DLD1 (cell line): ENCODE data around the gene ITIH4.

Experiments used
- in situ Hi-C: cut with HindIII; loops from 2 replicates; pipeline ENCODE4 v1.10.0; 2017; ENCODE audit warnings: low sequenced_read_pairs

The ITIH4 gene

DNA sequence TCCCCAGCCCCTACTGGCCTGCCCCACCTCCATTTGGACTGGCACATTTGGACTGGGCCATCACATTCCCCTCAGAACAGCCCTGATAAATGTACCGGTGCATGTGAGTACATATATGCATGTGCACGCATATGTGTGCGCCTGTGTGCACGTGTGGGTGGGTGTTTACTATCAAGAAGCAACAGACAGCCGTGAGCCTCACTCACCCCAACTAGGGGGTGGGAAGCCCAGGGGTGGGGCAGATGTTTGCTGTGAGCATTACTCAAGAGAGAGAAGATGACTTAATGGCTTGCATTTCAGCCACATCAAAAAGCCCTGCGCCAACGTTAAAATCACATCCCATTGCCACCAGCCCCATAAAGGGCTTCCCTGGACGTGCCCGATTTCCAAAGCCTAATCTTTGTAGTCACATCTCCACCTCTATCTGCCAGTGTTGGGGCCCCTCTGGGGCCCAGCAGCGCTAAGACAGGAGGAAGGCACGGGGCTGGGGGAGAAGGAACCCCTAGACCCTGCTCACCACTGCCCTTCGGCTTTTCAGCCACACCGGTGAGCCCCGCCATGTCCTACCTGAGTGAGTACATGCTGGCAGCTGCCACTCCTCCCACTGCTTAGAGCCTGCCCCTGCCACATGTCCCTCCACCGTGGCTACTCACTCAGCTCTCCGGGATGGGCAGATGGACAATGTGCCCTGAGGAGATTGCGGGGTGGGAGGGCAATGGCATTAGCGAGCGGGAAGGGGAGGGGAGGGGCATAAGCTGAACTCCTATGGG is 25.0 kb downstream of the ITIH4 start:
- in situ Hi-C loops = no loop called here

GRCh38 chr3:52801839-52802238 is 28.6 kb downstream of the ITIH4 start:
- in situ Hi-C loops = no loop called here

DNA sequence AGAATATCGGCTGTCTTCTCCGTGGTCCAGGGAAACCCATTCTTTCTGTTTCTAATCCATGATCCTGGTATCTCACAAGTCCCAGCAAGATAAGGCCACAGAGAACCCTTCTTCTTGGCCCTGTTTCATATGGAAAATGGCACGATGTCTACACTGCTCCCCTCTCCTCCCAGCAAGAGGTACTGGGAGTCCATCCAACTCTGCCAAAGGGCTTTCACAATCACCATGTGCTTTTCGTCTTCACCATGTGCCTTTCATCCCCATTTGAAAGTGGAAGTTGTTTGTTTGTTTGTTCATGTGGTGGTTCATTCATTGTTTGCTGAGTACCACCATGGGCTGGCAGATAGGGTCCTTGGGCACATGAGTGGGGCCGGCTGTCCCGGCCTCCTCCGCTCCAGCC is 30.4 kb downstream of the ITIH4 start:
- in situ Hi-C loops = no loop called here

DNA sequence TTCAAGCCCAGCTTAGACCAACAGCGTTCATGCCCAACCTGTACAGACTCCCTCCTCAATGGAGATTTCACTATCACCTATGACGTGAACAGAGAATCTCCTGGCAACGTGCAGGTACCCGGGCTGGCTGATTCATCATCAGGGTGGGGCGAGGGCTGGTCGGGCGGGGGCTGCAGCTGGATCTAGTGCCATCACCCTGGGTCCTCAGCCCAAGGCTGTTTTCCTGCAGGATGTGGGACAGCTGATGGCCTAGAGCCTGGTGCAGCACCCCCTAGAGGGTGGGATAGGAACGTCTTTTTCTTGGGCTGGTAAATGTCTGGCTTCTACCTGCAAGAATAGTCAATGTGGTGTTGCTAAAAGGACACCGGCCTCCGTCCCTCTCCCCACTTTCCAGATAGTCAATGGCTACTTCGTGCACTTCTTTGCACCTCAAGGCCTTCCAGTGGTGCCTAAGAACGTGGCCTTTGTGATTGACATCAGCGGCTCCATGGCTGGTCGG is 31.4 kb downstream of the ITIH4 start:
- in situ Hi-C loops = no loop called here

GRCh38 chr3:52798376-52798977 is 32.0 kb downstream of the ITIH4 start:
- in situ Hi-C loops = no loop called here

GRCh38 chr3:52796411-52796810 is 34.1 kb downstream of the ITIH4 start:
- in situ Hi-C loops = no loop called here

DNA sequence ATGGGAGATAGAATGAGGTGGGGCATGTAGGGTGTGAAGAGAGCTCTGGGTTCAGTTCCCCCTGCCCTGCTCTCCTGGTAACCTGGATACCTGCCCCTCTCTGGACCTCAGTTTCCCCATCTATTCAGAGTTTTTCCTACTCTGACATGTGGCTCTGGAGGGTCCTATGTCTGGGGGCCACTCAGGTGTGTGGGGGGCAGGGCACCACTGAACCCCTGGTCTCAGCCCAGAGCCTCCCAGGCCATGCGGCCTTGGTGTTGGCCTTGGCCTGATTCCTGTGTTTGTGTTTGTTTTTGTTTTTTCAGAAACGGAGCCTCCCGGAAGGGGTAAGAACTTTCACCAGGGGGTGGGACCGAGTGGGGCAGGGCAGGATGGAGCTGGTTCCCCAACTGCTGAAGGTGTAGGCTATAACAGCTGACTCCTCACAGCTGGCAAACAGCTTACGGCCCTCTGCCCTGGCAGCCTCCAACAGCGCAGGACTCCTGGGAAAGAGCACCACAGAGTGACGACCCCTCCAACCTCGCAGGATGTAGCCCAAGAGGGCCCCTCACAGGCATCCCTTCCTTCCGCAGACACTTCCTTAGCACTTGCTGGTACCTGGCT is 35.1 kb downstream of the ITIH4 start:
- in situ Hi-C loops = no loop called here

DNA sequence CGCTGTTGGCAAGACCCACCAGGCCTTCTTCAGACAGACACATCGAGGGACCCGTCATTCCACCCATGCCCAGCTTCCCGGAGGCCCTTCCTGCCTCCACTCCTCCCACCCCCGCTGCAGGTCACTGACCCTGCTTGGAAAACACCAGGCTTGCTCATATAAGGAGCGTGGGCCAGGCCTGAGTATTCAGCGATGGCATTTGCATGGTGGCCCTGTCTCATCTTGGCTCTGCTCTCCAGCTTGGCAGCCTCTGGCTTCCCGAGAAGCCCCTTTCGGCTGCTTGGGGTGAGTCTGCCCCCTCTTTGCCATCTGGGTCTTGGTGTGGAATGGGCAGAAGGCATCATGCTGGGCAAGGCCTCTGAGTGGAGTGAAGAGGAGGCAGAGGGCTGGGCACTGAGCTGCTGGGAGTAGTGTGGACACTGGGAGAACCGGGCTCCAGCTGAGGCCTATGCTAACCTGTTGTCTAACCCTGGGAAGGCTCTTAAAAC is 35.8 kb downstream of the ITIH4 start, which contains the start of gene ITIH3:
Gene ITIH3, plus strand, starts transcription at position 185 of the 488 bp plus-strand sequence. Its CDS starts 8 bp downstream, at position 193.
- in situ Hi-C loops = no loop called here

- in situ Hi-C loops = no loop called here
These were observed 36.5 kb downstream of the ITIH4 start for GRCh38 chr3:52793702-52794611.

DNA sequence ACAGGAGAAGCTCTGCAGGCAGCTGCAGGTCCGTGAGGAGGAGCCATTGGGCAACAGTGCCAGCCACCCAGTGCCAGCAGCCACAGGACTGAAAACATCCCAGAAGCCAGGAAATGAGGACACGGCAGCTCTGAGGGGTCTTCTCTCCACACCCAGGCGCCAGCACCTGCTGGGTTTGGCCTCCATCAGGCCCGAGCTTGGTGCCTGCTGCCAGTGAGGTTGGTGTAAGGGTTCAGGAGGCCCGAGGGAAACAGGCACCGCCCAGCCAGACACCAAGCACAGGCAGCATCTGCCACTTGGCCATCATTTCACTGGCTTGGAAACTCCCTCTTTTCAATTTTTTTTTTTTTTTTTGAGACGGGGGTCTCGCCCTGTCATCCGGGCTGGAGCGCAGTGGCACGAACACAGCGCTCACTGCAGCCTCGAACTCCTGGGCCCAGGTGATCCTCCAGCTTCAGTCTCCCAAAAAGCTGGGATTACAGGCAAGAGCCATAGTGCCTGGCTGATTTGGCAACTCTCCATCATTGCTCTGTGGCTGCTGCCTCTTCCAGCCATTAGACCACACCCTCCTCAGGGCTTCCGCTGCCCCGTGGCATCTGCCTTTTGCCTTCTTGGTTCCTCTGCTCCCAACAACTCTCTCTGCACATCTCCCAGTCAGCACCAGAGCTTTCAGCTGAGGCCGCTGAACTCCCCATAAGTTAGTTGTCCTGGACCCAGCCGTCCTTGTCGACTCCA is 37.3 kb downstream of the ITIH4 start:
- in situ Hi-C loops = no loop called here

DNA sequence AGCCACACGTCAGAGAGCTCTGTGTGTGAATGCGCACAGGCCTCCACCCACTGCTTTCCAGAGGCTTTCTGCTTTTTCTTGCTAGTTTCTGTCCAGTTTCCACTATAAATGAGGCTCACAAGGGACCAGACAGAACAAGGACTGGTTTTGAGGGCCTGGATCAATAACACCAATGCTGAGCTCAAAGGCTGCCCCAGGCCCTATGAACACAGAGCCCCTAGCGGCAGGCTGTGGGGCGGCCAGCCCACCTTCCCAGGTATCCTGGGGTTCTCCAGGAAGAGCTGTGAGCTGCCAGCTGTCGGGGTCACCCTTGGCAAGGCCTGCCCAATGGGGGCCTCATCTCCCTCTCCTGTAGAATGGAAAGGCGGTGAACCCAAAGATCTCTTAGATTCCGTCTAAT is 38.1 kb downstream of the ITIH4 start:
- in situ Hi-C loops = no loop called here

GRCh38 chr3:52791928-52792327 is 38.5 kb downstream of the ITIH4 start:
- in situ Hi-C loops = no loop called here

GRCh38 chr3:52791366-52791765 is 39.1 kb downstream of the ITIH4 start:
- in situ Hi-C loops = no loop called here

- in situ Hi-C loops = no loop called here
These were observed 39.7 kb downstream of the ITIH4 start for GRCh38 chr3:52790741-52791140.

DNA sequence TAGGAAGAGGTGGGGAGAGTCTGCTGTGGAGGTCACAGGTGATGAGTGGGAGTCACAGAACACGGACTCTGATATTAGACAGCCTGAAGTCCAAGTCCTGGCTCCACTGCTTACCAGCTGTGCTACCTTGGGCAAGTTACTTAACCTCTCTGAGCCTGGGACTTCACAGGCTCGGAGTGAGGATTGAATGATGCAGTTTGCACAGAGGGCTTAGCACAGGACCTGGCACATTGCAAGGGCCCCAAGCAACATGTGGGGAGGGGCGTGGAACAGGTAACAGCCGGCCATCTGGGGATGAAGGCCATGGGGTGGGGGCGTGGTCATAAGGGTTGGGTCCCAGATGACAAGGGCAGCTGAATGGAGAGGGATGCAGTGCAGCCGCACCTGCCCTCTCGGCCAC is 40.1 kb downstream of the ITIH4 start:
- in situ Hi-C loops = no loop called here

GRCh38 chr3:52789746-52790040 is 40.8 kb downstream of the ITIH4 start:
- in situ Hi-C loops = no loop called here

- in situ Hi-C loops = no loop called here
These were observed 41.4 kb downstream of the ITIH4 start for GRCh38 chr3:52788890-52789745.

DNA sequence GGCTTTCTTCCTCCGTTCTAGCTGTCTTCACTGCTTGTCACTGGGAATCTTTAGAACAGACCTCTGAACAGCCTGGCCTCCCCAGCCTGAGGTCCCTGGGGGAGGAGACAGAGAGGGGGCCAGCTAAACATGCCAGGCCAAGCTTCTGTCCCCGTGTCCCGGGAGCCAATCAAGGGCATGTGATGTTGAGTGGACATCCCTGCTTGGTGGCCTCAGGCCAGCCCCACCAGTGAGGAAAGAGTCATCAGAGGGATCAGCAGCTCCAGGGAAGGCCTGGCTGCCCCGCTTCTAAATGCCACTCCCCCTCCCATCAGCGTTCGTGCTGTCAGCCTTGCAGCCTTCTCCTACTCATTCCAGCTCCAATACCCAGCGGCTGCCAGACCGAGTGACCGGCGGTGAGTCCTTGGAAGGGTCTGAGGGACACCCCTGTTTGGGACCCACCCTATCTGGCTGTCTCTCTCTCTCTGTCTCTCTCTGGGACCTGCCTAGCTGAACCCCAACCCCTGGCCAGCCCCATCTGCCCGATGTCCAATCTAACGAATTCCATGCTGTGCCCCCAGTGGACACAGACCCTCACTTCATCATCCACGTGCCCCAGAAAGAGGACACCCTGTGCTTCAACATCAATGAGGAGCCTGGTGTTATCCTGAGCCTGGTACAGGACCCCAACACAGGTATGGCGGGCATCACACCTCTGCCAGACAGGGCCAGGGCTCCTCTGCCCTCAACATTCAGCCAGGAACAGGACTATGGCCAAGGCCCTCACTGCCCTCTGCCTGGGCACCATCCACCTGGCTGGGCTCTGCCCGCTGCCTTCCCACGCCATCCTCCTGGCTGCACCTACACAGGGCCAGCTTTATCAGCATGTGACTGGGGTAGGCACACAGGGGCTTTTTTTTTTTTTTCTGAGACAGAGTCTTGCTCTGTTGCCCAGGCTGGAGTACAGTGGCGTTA is 42.5 kb downstream of the ITIH4 start:
- in situ Hi-C loops = no loop called here
